ENCODE results near the gene PLEKHM2. TPM values are rescaled to one million over a fixed set of nuclear protein-coding genes. Genes with fewer than 3 reads are reported as not detected.

Gene PLEKHM2, protein sequence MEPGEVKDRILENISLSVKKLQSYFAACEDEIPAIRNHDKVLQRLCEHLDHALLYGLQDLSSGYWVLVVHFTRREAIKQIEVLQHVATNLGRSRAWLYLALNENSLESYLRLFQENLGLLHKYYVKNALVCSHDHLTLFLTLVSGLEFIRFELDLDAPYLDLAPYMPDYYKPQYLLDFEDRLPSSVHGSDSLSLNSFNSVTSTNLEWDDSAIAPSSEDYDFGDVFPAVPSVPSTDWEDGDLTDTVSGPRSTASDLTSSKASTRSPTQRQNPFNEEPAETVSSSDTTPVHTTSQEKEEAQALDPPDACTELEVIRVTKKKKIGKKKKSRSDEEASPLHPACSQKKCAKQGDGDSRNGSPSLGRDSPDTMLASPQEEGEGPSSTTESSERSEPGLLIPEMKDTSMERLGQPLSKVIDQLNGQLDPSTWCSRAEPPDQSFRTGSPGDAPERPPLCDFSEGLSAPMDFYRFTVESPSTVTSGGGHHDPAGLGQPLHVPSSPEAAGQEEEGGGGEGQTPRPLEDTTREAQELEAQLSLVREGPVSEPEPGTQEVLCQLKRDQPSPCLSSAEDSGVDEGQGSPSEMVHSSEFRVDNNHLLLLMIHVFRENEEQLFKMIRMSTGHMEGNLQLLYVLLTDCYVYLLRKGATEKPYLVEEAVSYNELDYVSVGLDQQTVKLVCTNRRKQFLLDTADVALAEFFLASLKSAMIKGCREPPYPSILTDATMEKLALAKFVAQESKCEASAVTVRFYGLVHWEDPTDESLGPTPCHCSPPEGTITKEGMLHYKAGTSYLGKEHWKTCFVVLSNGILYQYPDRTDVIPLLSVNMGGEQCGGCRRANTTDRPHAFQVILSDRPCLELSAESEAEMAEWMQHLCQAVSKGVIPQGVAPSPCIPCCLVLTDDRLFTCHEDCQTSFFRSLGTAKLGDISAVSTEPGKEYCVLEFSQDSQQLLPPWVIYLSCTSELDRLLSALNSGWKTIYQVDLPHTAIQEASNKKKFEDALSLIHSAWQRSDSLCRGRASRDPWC
- 41.4 and 64.4 TPM in 2 replicates for total RNA-seq

GRCh38 chr1:15684042-15684461 is at the start of gene PLEKHM2:
Gene PLEKHM2, plus strand, starts transcription at chr1:15684320. Its CDS starts 239 bp downstream, at chr1:15684559.

DNA sequence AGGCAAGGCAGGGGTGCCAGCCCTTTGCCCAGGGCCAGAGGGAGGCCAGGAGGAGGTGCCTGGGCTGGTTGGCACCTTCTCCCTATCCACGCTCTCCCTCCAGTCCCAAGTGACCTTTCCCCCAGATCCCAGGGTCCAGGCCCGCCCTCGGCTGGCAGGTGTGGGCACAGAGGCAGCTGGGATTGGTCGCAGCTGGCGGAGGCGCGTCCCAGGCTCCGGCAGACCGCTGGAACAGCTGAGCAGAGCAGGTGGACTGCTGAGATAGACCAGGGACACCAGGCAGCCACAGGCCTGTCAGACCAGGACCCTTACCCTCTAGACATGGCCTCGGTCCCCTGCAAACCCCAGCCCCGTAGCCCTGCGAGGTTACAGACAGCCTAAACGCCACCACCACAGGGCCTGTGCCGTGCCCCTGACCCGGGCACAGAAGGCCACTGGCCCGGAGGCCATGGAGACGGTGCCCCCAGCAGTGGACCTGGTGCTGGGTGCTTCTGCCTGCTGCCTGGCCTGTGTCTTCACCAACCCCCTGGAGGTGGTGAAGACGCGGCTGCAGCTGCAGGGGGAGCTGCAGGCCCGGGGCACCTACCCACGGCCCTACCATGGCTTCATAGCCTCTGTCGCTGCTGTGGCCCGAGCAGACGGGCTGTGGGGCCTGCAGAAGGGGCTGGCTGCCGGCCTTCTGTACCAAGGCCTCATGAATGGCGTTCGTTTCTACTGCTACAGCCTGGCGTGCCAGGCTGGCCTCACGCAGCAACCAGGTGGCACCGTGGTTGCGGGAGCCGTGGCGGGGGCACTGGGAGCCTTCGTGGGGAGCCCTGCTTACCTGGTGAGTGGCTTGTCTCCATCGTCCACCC is 52.1 kb downstream of the PLEKHM2 start, which contains the start of gene SLC25A34:
Gene SLC25A34 (plus strand): TSS at position 221 of the 854 bp plus-strand sequence. CDS start 228 bp downstream, at position 449.

DNA sequence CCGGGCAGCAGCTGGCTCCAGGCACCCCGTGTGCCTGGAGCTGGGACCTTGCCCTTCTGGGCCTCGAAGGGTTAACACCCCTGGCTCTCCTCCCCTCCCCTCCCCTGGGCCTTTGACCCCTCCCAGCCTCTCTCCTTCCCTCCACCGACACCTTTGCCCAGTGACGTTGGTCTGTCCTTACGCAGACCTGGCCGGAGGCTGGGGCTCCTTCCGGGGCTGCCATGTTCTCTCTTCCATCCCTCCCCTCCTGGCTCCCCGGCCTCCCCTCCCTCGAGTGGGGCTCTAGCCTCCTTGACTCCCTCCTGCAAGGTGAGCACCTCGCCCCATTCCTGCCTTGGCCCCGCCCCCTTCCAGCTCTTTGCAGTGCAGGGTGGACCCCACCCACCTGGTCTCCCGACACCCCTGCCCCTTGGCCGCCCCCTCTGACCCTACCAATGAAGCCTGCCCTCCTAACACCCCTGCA is 58.2 kb downstream of the PLEKHM2 start, which contains the start of gene TMEM82:
Gene TMEM82 (plus strand): TSS at position 161 of the 463 bp plus-strand sequence. CDS start 61 bp downstream, at position 222.

GRCh38 chr1:15758343-15758931 is 74.3 kb downstream of the PLEKHM2 start, which contains the start of gene FBLIM1:
Gene FBLIM1, plus strand, starts transcription at chr1:15758795. Its CDS starts 6,189 bp downstream, at chr1:15764984.

Other genes with a start within 250 kb of the PLEKHM2 start
- gene CTRC, start 245.9 kb upstream of the PLEKHM2 start, total RNA-seq = not detected in 2 replicates
- not detected in 2 replicates for gene CELA2A, start 227.6 kb upstream of the PLEKHM2 start, total RNA-seq
- not detected in 2 replicates for gene CELA2B, start 208.2 kb upstream of the PLEKHM2 start, total RNA-seq
- gene CASP9, start 160.1 kb upstream of the PLEKHM2 start, total RNA-seq = 3.6 and 4.0 TPM in 2 replicates
- gene DNAJC16, start 157.5 kb upstream of the PLEKHM2 start, total RNA-seq = 8.9 and 27.3 TPM in 2 replicates
- 0.16 and 0.50 TPM in 2 replicates for gene AGMAT, start 99.3 kb upstream of the PLEKHM2 start, total RNA-seq
- 11.7 and 36.9 TPM in 2 replicates for gene DDI2, start 66.9 kb upstream of the PLEKHM2 start, total RNA-seq
- gene SLC25A34, start 51.9 kb downstream of the PLEKHM2 start, total RNA-seq = under 0.01 and 0.44 TPM in 2 replicates
- gene TMEM82, start 58.2 kb downstream of the PLEKHM2 start, total RNA-seq = not detected in 2 replicates
- gene FBLIM1, start 74.5 kb downstream of the PLEKHM2 start, total RNA-seq = 58.6 and 268 TPM in 2 replicates
- gene UQCRHL, start 123.3 kb downstream of the PLEKHM2 start, total RNA-seq = 4.7 and 7.2 TPM in 2 replicates
- 10.5 and 35.6 TPM in 2 replicates for gene SPEN, start 163.4 kb downstream of the PLEKHM2 start, total RNA-seq

Measured in bladder microvascular endothelial cell (primary cell).